Caco-2 (cell line): ENCODE measurements around the gene IGFBP2. TPM values are rescaled to one million over a fixed set of nuclear protein-coding genes. Genes with fewer than 3 reads are reported as not detected.

ENCODE experiments used
- BruUV-seq: library from RNA; stranded (reverse); fragments of 400-500 nt; replicated peaks from 2 replicates; lab custom pipeline; 2021; lab: Mats Ljungman, UMichigan
- CTCF ChIA-PET: fragments of 300-600 bp; sonication (Branson Sonifier 250); formaldehyde crosslinking; loops from one replicate; lab custom pipeline; 2022; ENCODE audit warnings: antibody characterized with exemption; lab: Charles Lee
- POLR2A ChIA-PET: fragments of 300-600 bp; sonication (Branson Sonifier 250); formaldehyde crosslinking; loops from one replicate; lab custom pipeline; 2022; ENCODE audit warnings: antibody characterized with exemption; lab: Charles Lee
- DNase-seq, 2 experiments: peaks; one replicate each; pipeline versions ENCODE4 v3.0.0 to v3.0.0-alpha.2; 2020 to 2022
- H3K27me3 ChIP-seq: replicated peaks from 2 replicates; pipeline ENCODE4 v1.6.0; 2011; ENCODE audit warnings: low read length; ENCODE audit not compliant: control insufficient read depth, insufficient read depth
- H3K36me3 ChIP-seq: 2 replicates; pipeline ENCODE4 v1.5.1; 2011; ENCODE audit warnings: low read length; ENCODE audit not compliant: control insufficient read depth, insufficient read depth
- H3K4me1 ChIP-seq: fragments of 250-450 bp; sonication (Bioruptor Pico); 2 replicates; pipeline ENCODE4 v1.5.1; 2020; ENCODE audit warnings: mild to moderate bottlenecking
- H3K4me3 ChIP-seq: 2 replicates; pipeline ENCODE4 v1.5.1; 2011; ENCODE audit warnings: low read depth, mild to moderate bottlenecking, control low read depth, low read length
- H3K9me3 ChIP-seq: fragments of 250-450 bp; sonication (Bioruptor Pico); 2 replicates; pipeline ENCODE4 v1.5.1; 2020; ENCODE audit warnings: mild to moderate bottlenecking, moderate library complexity
- H3K27ac Mint-ChIP-seq: one replicate; pipeline ENCODE4 v1.8.0; 2022; ENCODE audit warnings: mixed read lengths; ENCODE audit not compliant: unreplicated experiment
- H3K27me3 Mint-ChIP-seq: one replicate; pipeline ENCODE4 v1.8.0; 2022; ENCODE audit warnings: mixed read lengths; ENCODE audit not compliant: insufficient read depth, unreplicated experiment
- H3K36me3 Mint-ChIP-seq: one replicate; pipeline ENCODE4 v1.8.0; 2022; ENCODE audit warnings: mild to moderate bottlenecking, mixed read lengths; ENCODE audit not compliant: insufficient read depth, unreplicated experiment
- H3K4me1 Mint-ChIP-seq: one replicate; pipeline ENCODE4 v1.8.0; 2022; ENCODE audit warnings: low read depth, mixed read lengths; ENCODE audit not compliant: unreplicated experiment
- H3K4me3 Mint-ChIP-seq: one replicate; pipeline ENCODE4 v1.8.0; 2022; ENCODE audit warnings: mild to moderate bottlenecking, moderate library complexity, mixed read lengths; ENCODE audit not compliant: unreplicated experiment
- H3K9me3 Mint-ChIP-seq: one replicate; pipeline ENCODE4 v1.8.0; 2022; ENCODE audit warnings: mixed read lengths; ENCODE audit not compliant: unreplicated experiment
- CTCF ChIP-seq, 2 experiments: fragments of 200-600 bp in 1 of 2; IDR thresholded peaks; 1 replicate in 1 of 2; 2 replicates in 1 of 2; pipeline versions ENCODE4 v1.5.1 to v1.8.0; 2011 to 2022; ENCODE audit warnings: antibody characterized with exemption in 1 of 2, control low read depth in 1 of 2, inconsistent platforms in 1 of 2, low read depth in 1 of 2, low read length in 1 of 2, mild to moderate bottlenecking in 1 of 2, moderate library complexity in 1 of 2; ENCODE audit not compliant: insufficient read depth in 1 of 2, severe bottlenecking in 1 of 2, unreplicated experiment in 1 of 2
- intact Hi-C: fragments of 100-400 bp; cut with micrococcal nuclease; formaldehyde crosslinking; loops from one replicate; pipeline ENCODE4 v1.10.0; 2022; ENCODE audit not compliant: unreplicated experiment
- total RNA-seq: library from RNA; stranded (reverse); gene quantifications from 2 replicates; pipeline ENCODE4 v1.2.3, GENCODE V29; 2022

IGFBP2 gene
- total RNA-seq, 1 experiment from 2014 or later: 6.6 TPM

- no peak overlapping the region for H3K4me3 ChIP-seq
- intact Hi-C loops: no loop called here
- DNase-seq: no peak
- H3K36me3 ChIP-seq: no peaks in the 10 kb centered on the region
- Mint-ChIP-seq H3K4me1 (peaks cover 8% of the 10 kb centered on the region), H3K36me3 (no peaks in the 10 kb centered on the region), H3K4me3 (no peak overlapping the region), H3K9me3 (no peaks in the 10 kb centered on the region), H3K27ac (no peak overlapping the region), H3K27me3 (peaks cover 20% of the 10 kb centered on the region)
- CTCF ChIA-PET: interaction anchor here (0.8 to 0.9 kb wide), 2 partner anchors 16 to 85 kb away, joined by 3 to 4 read pairs; no protein-coding TSS in a partner anchor
- POLR2A ChIA-PET: no interaction called here
- no TSS peak for BruUV-seq
- TF ChIP-seq CTCF (IDR thresholded peaks at IDR 0.05; ENCODE audit: insufficient read depth in 1 of 2, low read depth in 1 of 2, low read length in 1 of 2, severe bottlenecking in 1 of 2, unreplicated experiment in 1 of 2): no peak
- no peaks in the 10 kb centered on the region for H3K4me1 ChIP-seq
- H3K9me3 ChIP-seq: no peaks in the 10 kb centered on the region
- H3K27me3 ChIP-seq: no peaks in the 10 kb centered on the region; the same call in 1 of the 2 replicates
These were observed 28.8 kb upstream of the IGFBP2 start for GRCh38 chr2:216604458-216604857.

DNA sequence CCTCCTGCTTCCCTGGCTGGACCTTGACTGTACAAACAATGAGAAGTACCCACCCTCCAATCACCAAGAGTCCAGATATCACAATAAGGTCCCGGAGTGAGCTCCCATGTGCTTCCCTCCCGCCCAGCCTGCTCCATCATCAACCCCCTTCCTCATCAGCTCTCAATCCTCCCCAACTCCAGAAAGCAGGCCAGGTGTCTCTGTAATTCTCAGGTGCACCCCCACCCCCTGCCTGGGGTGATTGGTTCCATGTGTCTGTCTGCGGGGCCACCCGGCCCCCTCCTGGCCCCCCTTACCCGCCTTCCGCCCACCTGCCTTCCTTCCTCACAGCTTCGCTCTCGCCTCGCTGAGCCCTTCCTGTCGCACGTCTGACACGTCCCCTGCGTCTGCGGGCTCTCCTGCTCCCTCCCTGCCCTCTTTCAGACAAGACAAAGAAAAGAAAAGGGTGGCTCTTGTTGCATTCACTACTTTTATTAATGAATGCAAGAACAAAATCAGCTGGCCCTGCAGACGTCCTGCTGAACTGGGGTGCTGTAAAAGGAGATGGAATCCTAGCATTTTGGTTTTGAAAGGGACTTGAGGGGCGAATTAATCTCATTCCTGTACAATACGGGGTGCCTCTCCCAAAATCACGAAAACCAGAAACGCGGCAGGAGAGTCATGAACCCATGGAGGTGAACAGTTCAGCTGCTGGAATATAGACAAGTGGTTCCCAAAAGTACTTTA is 26.5 kb upstream of the IGFBP2 start:
- DNase-seq: no peak
- H3K36me3 Mint-ChIP-seq: no peaks in the 10 kb centered on the region
- intact Hi-C loops: no loop called here
- peak overlapping the region; percentile 27 for H3K4me3 Mint-ChIP-seq
- H3K27ac Mint-ChIP-seq: no peak overlapping the region
- 0 out of 2 replicates have a peak, but pooled peaks cover 1% of the 10 kb centered on the region for H3K27me3 ChIP-seq
- peaks cover 8% of the 10 kb centered on the region for H3K4me1 Mint-ChIP-seq
- H3K4me3 ChIP-seq: no peak overlapping the region
- H3K9me3 ChIP-seq: no peaks in the 10 kb centered on the region
- BruUV-seq: no TSS peak
- peaks cover 32% of the 10 kb centered on the region for H3K27me3 Mint-ChIP-seq
- H3K4me1 ChIP-seq: no peaks in the 10 kb centered on the region
- no peaks in the 10 kb centered on the region for H3K9me3 Mint-ChIP-seq
- CTCF ChIA-PET: no interaction called here
- POLR2A ChIA-PET: no interaction called here
- no peaks in the 10 kb centered on the region for H3K36me3 ChIP-seq
- TF ChIP-seq CTCF (IDR thresholded peaks at IDR 0.05; ENCODE audit: insufficient read depth in 1 of 2, low read depth in 1 of 2, low read length in 1 of 2, severe bottlenecking in 1 of 2, unreplicated experiment in 1 of 2): no peak

GRCh38 chr2:216607277-216607560 is 26.0 kb upstream of the IGFBP2 start:
- TF ChIP-seq CTCF (IDR thresholded peaks at IDR 0.05; ENCODE audit: insufficient read depth in 1 of 2, low read depth in 1 of 2, low read length in 1 of 2, severe bottlenecking in 1 of 2, unreplicated experiment in 1 of 2): no peak
- H3K36me3 ChIP-seq: no peaks in the 10 kb centered on the region
- H3K27me3 ChIP-seq: 0 out of 2 replicates have a peak, but pooled peaks cover 1% of the 10 kb centered on the region
- no peaks in the 10 kb centered on the region for H3K36me3 Mint-ChIP-seq
- ChIA-PET POLR2A (no interaction called here), CTCF (no interaction called here)
- H3K4me1 ChIP-seq: no peaks in the 10 kb centered on the region
- peaks cover 32% of the 10 kb centered on the region for H3K27me3 Mint-ChIP-seq
- intact Hi-C loops: no loop called here
- peaks cover 8% of the 10 kb centered on the region for H3K4me1 Mint-ChIP-seq
- no peak overlapping the region for H3K4me3 Mint-ChIP-seq
- no peak overlapping the region for H3K27ac Mint-ChIP-seq
- no peak overlapping the region for H3K4me3 ChIP-seq
- no TSS peak for BruUV-seq
- DNase-seq: no peak
- no peaks in the 10 kb centered on the region for H3K9me3 Mint-ChIP-seq
- H3K9me3 ChIP-seq: no peaks in the 10 kb centered on the region
